ENCODE data around the gene CIB4. TPM values are rescaled to one million over a fixed set of nuclear protein-coding genes. Genes with fewer than 3 reads are reported as not detected.

Gene CIB4
- total and polyA plus RNA-seq, 2 of the 13 experiments (the other 11 are each of a cell fraction or from before 2014, with no cell fraction given): not detected

- Histone ChIP-seq H3K4me2 (ENCODE audit: low read depth, low read length) (no peak overlapping the region), H2AFZ (ENCODE audit: low read length) (no peak overlapping the region), H4K20me1 (ENCODE audit: insufficient read depth, low read length) (peaks cover 9% of the 10 kb centered on the region), H3K9me3 (ENCODE audit: low read length) (no peaks in the 10 kb centered on the region), H3K36me3 (replicated peaks in 1 of 2; ENCODE audit: control insufficient read depth in 1 of 2, insufficient read depth in 2 of 2, low read length in 2 of 2) (no peaks in the 10 kb centered on the region), H3K27ac (ENCODE audit: extremely low read length, insufficient read depth, low read length) (no peak overlapping the region), H3K79me2 (ENCODE audit: insufficient read depth, low read length) (no peaks in the 10 kb centered on the region), H3K4me3 (replicated peaks in 1 of 3; ENCODE audit: insufficient read depth in 1 of 3, low read depth in 2 of 3, low read length in 3 of 3) (no peak overlapping the region), H3K4me1 (ENCODE audit: insufficient read depth, low read length) (no peaks in the 10 kb centered on the region), H3K27me3 (ENCODE audit: control insufficient read depth in 1 of 2, insufficient read depth in 2 of 2, low read length in 2 of 2) (peaks cover 30 to 86% of the 10 kb centered on the region in 2 experiments; a peak in 4 of 5 replicates), H3K9ac (ENCODE audit: insufficient read depth, low read depth, low read length) (no peak overlapping the region)
- TF ChIP-seq SRF (IDR thresholded peaks at IDR 0.05; ENCODE audit: low read depth, low read length) (no peak), GATA4 (IDR thresholded peaks at IDR 0.05; ENCODE audit: borderline replicate concordance, low read depth) (no peak), THAP8 (CRISPR knock-in tag; IDR thresholded peaks at IDR 0.05; ENCODE audit: borderline replicate concordance) (0 out of 2 replicates have a peak, but pooled peaks have one; percentile 52)
- ATAC-seq (no peak), FAIRE-seq (no peak), DNase-seq (ENCODE audit: low spot score) (no peak)
- WGBS (ENCODE audit: low lambda C conversion rate): 12% methylated on average over 13 of the region's 15 CpGs
- in situ Hi-C loops (cut with HindIII; ENCODE audit: extremely low pct_ligation_motif_present, low pct_unique_long_range_greater_than_20kb): no loop called here
- intact Hi-C loops (cut with micrococcal nuclease; ENCODE audit: unreplicated experiment): loop anchor here (10.0 kb wide), 1 partner anchor 79 kb away; no protein-coding TSS in a partner anchor
- POLR2A ChIA-PET: no interaction called here
- BruUV-seq (replicated peaks): no TSS peak
- CTCF ChIA-PET (ENCODE audit: low intra/inter-chr PET ratio, low total read pairs): no interaction called here
These were observed 66.9 kb downstream of the CIB4 start for GRCh38 chr2:26574066-26574899.

- ATAC-seq (no peak), FAIRE-seq (no peak), DNase-seq (ENCODE audit: low spot score) (no peak)
- ChIA-PET CTCF (ENCODE audit: low intra/inter-chr PET ratio, low total read pairs) (no interaction called here), POLR2A (no interaction called here)
- no peaks in the 10 kb centered on the region for H3K79me2 ChIP-seq (ENCODE audit: insufficient read depth, low read length)
- H3K4me3 ChIP-seq (replicated peaks in 1 of 3; ENCODE audit: insufficient read depth in 1 of 3, low read depth in 2 of 3, low read length in 3 of 3): no peak overlapping the region
- no peak overlapping the region for H2AFZ ChIP-seq (ENCODE audit: low read length)
- H3K36me3 ChIP-seq (replicated peaks in 1 of 2; ENCODE audit: control insufficient read depth in 1 of 2, insufficient read depth in 2 of 2, low read length in 2 of 2): no peaks in the 10 kb centered on the region
- in situ Hi-C loops (cut with HindIII; ENCODE audit: extremely low pct_ligation_motif_present, low pct_unique_long_range_greater_than_20kb): no loop called here
- no peak overlapping the region for H3K4me2 ChIP-seq (ENCODE audit: low read depth, low read length)
- no peak overlapping the region for H3K27ac ChIP-seq (ENCODE audit: extremely low read length, insufficient read depth, low read length)
- peaks cover 23 to 82% of the 10 kb centered on the region in 2 experiments for H3K27me3 ChIP-seq (ENCODE audit: control insufficient read depth in 1 of 2, insufficient read depth in 2 of 2, low read length in 2 of 2)
- H3K9ac ChIP-seq (ENCODE audit: insufficient read depth, low read depth, low read length): no peak overlapping the region
- H3K9me3 ChIP-seq (ENCODE audit: low read length): no peaks in the 10 kb centered on the region
- peaks cover 9% of the 10 kb centered on the region; the same call in 1 of the 2 replicates for H4K20me1 ChIP-seq (ENCODE audit: insufficient read depth, low read length)
- no peaks in the 10 kb centered on the region for H3K4me1 ChIP-seq (ENCODE audit: insufficient read depth, low read length)
- intact Hi-C loops (cut with micrococcal nuclease; ENCODE audit: unreplicated experiment): loop anchor here (10.0 kb wide), 1 partner anchor 79 kb away; no protein-coding TSS in a partner anchor
- 24% methylated on average over 17 of the region's 17 CpGs for WGBS (ENCODE audit: low lambda C conversion rate)
- BruUV-seq (replicated peaks): no TSS peak
- no peak for TF ChIP-seq ZNF891 (CRISPR knock-in tag; IDR thresholded peaks at IDR 0.05)
- no peak for TF ChIP-seq ARID5B (CRISPR knock-in tag; IDR thresholded peaks at IDR 0.05)
- no peak for TF ChIP-seq SALL2 (CRISPR knock-in tag; IDR thresholded peaks at IDR 0.05)
- no peak for TF ChIP-seq RAD51 (IDR thresholded peaks at IDR 0.05; ENCODE audit: borderline replicate concordance)
- no peak for TF ChIP-seq ZEB1 (IDR thresholded peaks at IDR 0.05; ENCODE audit: insufficient replicate concordance, low read depth)
- no peak for TF ChIP-seq ZNF770 (CRISPR knock-in tag; IDR thresholded peaks at IDR 0.05)
These were observed 67.8 kb downstream of the CIB4 start for GRCh38 chr2:26573241-26573925.

Data from HepG2 (cell line).